HG02759 (cell line): ENCODE measurements around the gene COL21A1.
"Not testable (repeated sequence)": the region's sequence is repeated elsewhere in the genome, so short reads cannot be mapped to it uniquely, and the experiment has no call there.

Source experiments
- ATAC-seq: cut with Tn5 transposase; IDR thresholded peaks from one replicate; pipeline ENCODE4 v1.9.1; 2021; ENCODE audit warnings: mild to moderate bottlenecking, moderate library complexity; ENCODE audit not compliant: unreplicated experiment

The COL21A1 gene

DNA sequence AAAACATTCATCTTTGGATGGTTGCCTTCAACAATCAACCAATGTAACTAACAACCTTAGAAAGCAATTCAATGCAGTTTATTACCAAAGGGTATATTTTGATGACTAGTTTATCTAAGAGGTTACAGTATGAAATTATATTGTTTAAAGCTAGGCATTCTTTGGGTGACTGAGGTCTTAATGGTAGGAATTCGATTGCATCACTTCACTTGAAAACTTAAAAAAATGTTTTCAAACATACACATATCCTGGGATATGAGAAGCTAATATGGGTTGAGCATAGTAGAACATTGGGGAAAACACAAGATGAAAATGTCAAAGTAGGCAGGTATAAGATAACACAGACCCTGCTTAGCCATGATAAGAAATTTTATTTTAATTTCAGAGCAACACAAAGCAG, 227.4 kb downstream of the COL21A1 start:
- no peak for ATAC-seq

DNA sequence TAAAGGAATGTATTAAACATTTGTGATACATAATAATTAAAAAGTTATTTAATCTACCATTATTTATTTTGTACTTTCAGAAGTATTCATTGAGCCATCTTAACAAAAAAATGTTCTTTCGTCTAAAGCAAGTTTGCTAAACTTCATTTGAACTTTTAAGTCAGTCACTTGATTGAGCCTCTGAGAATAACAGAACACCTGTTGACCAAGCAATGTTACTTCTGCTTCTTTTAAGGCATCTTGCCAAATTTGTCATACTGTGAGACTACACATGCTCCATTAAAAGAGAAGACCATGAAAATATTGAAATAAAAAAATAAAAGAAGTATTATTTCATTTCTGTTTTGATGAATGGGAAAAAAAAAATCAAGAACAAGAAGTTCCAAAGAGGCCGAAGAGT, 230.2 kb downstream of the COL21A1 start:
- no peak for ATAC-seq

DNA sequence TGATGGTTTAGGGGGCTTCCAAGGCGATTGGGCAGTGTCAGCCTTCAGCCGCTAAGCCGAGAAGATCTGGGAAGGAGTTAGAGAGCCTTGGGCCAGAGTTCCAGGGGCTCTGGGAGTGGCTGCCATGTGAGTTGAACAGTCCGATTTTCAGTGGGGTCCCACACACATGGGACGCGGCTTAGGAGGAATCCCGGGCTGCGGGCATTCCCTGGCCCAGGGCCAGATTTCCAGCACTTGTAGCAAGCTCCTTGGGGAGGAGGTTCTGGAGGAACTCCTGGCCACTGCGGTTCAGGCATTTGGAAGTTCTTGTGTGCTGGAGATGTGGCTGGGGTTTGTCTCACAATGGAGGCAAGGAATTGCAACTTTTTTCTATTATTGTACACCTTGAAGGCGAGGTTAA, 233.3 kb downstream of the COL21A1 start:
- not testable (repeated sequence) for ATAC-seq

DNA sequence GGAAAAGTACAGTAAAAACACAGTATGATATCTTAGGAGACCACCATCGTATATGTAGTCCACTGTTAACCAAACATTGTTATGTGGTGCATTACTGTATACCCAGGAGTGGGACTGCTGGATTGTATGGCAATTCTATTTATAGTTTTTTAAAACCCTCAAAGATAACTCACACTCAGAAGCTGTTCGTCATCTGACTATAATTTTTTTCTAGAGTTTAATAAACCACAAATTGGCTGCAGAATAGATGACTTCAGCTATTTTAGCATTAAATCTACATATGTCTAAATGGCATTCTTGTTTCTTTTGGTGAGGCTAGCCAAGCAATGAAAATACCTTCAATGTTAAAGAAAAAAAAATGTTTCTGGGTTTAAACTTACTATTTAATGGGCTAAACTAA, 237.7 kb downstream of the COL21A1 start:
- ATAC-seq: no peak
